Stimulated activated memory B cell treated with anti-CD40 and anti-IgM and Interleukin-4, amounts not matched to agents 10 μg/mL and 1 μg/mL and 100 μg/mL, for 72 hours (primary cell): Measurements from ENCODE around the gene NEDD4L.
"Not testable (repeated sequence)": the region's sequence is repeated elsewhere in the genome, so short reads cannot be mapped to it uniquely, and the experiment has no call there.

Source experiments
- ATAC-seq: fragments of 150-1000 bp; cut with Tn5 transposase; 2 replicates; pipeline ENCODE4 v1.10.0; 2021
- H3K27ac Mint-ChIP-seq: one replicate; pipeline ENCODE4 v1.8.0; 2022; ENCODE audit warnings: mild to moderate bottlenecking, mixed read lengths
- H3K27me3 Mint-ChIP-seq: one replicate; pipeline ENCODE4 v1.8.0; 2022; ENCODE audit warnings: mixed read lengths
- H3K36me3 Mint-ChIP-seq: one replicate; pipeline ENCODE4 v1.8.0; 2022; ENCODE audit warnings: mixed read lengths
- H3K4me1 Mint-ChIP-seq: one replicate; pipeline ENCODE4 v1.8.0; 2022; ENCODE audit warnings: mixed read lengths
- H3K4me3 Mint-ChIP-seq: one replicate; pipeline ENCODE4 v1.8.0; 2022; ENCODE audit warnings: mild to moderate bottlenecking, moderate library complexity, mixed read lengths
- H3K9me3 Mint-ChIP-seq: one replicate; pipeline ENCODE4 v1.8.0; 2022; ENCODE audit warnings: mixed read lengths

Gene NEDD4L

GRCh38 chr18:58152216-58152615 is 108.2 kb downstream of the NEDD4L start:
- Mint-ChIP-seq H3K4me3 (no peak overlapping the region), H3K27ac (no peak overlapping the region), H3K4me1 (peaks cover 29% of the 10 kb centered on the region), H3K36me3 (no peaks in the 10 kb centered on the region), H3K27me3 (no peaks in the 10 kb centered on the region), H3K9me3 (no peaks in the 10 kb centered on the region)
- no peak for ATAC-seq

DNA sequence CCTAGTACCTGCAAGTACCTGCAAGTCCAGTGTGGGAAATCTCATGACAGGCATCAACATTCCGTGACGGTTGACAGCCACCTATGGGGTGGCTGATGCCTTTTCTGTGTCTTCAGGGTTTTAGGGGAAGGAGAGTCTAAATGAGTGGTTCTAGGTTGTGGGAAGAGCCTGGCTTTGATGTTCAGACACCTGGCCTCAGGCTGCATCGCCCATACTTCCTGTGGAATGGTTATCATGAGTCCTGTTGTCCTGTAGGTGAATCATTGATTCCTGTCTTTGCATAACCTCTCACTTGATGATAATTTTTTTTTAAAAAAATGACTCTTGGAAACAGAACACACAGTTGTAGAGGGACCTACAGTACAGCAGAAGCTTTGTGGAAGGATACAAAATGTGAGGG is 108.9 kb downstream of the NEDD4L start:
- Mint-ChIP-seq H3K27me3 (no peaks in the 10 kb centered on the region), H3K36me3 (no peaks in the 10 kb centered on the region), H3K4me3 (no peak overlapping the region), H3K27ac (no peak overlapping the region), H3K9me3 (no peaks in the 10 kb centered on the region), H3K4me1 (peaks cover 29% of the 10 kb centered on the region)
- ATAC-seq, result no peak

- H3K27ac Mint-ChIP-seq, result no peak overlapping the region
- H3K36me3 Mint-ChIP-seq, result no peaks in the 10 kb centered on the region
- H3K9me3 Mint-ChIP-seq, result no peaks in the 10 kb centered on the region
- H3K27me3 Mint-ChIP-seq, result no peaks in the 10 kb centered on the region
- peaks cover 15% of the 10 kb centered on the region for H3K4me1 Mint-ChIP-seq
- no peak for ATAC-seq
- H3K4me3 Mint-ChIP-seq, result no peak overlapping the region
These were observed 112.5 kb downstream of the NEDD4L start for GRCh38 chr18:58156516-58156915.

GRCh38 chr18:58157237-58157636 is 113.2 kb downstream of the NEDD4L start:
- Mint-ChIP-seq H3K4me1 (peaks cover 15% of the 10 kb centered on the region), H3K27me3 (no peaks in the 10 kb centered on the region), H3K9me3 (no peaks in the 10 kb centered on the region), H3K4me3 (no peak overlapping the region), H3K27ac (no peak overlapping the region), H3K36me3 (peaks cover 3% of the 10 kb centered on the region)
- ATAC-seq, result no peak

DNA sequence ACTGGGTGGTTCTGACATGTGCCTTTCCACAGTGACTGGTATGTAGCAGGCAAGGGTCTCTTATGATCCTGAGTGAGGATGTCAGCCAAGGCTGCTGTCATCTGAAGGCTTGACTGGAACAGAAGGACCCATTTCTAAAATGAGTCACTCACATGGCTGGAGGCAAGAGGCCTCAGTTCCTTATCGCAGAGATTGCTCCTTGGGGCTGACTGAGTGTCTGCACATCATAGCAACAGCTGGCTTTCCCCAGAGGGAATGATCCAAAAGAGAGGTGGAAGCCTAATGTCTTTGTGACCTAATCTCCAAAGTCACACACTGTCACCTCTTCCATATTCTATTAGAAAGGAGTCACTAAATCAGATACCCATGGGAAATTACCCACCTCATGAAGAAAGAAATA is 114.0 kb downstream of the NEDD4L start:
- no peaks in the 10 kb centered on the region for H3K9me3 Mint-ChIP-seq
- peaks cover 7% of the 10 kb centered on the region for H3K36me3 Mint-ChIP-seq
- no peak overlapping the region for H3K4me3 Mint-ChIP-seq
- peaks cover 15% of the 10 kb centered on the region for H3K4me1 Mint-ChIP-seq
- ATAC-seq, result no peak
- H3K27ac Mint-ChIP-seq, result no peak overlapping the region
- H3K27me3 Mint-ChIP-seq, result no peaks in the 10 kb centered on the region

GRCh38 chr18:58158459-58158858 is 114.4 kb downstream of the NEDD4L start:
- Mint-ChIP-seq H3K36me3 (peaks cover 7% of the 10 kb centered on the region), H3K4me3 (no peak overlapping the region), H3K4me1 (peaks cover 15% of the 10 kb centered on the region), H3K27me3 (no peaks in the 10 kb centered on the region), H3K9me3 (no peaks in the 10 kb centered on the region), H3K27ac (no peak overlapping the region)
- ATAC-seq, result no peak

DNA sequence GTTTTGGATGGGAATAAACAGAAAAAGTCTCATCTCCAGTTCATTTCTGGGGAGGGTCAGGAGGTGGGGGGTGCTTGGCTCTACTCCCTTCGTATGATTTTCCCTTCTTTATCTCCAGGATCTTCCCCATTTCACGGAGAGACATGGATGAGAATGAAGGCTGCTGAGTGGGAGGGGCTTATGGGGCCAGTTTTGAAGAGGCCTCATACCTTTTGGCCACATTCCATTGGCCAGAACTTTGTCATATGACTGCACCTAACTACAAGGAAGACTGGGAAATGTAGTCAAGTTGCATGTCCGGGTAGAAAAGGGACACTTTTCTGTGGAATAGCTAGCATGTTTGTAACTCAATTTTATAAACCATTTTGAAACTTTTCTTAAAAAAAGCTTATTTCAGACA is 117.6 kb downstream of the NEDD4L start:
- Mint-ChIP-seq H3K9me3 (no peaks in the 10 kb centered on the region), H3K27me3 (no peaks in the 10 kb centered on the region), H3K27ac (no peak overlapping the region), H3K4me3 (no peak overlapping the region), H3K36me3 (peaks cover 7% of the 10 kb centered on the region), H3K4me1 (peaks cover 2% of the 10 kb centered on the region)
- no peak for ATAC-seq

DNA sequence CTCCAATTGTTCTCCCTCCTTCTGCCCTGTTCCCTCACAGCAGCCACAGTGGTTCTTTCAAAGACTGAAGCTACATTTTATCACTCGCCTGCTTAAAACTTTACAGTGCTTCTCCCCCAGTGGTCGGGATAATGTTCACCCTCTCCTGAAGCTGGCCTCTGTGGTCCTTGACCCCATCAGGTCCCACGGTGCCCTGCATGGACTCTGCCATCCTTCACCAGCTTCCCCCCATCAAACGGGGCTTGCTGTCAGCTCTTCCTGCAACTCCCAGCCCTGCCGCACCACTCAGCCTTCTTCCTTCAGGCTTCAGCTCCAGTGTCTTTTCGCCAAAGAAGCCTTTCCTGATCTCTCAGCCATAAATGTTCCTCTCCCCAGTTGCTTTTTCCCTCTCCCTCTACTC is 118.1 kb downstream of the NEDD4L start:
- no peak overlapping the region for H3K4me3 Mint-ChIP-seq
- H3K27ac Mint-ChIP-seq, result no peak overlapping the region
- no peak for ATAC-seq
- H3K36me3 Mint-ChIP-seq, result peaks cover 7% of the 10 kb centered on the region
- H3K27me3 Mint-ChIP-seq, result no peaks in the 10 kb centered on the region
- H3K9me3 Mint-ChIP-seq, result no peaks in the 10 kb centered on the region
- H3K4me1 Mint-ChIP-seq, result no peaks in the 10 kb centered on the region

GRCh38 chr18:58163004-58163590 is 119.1 kb downstream of the NEDD4L start:
- H3K27ac Mint-ChIP-seq, result no peak overlapping the region
- ATAC-seq, result no peak
- peaks cover 7% of the 10 kb centered on the region for H3K36me3 Mint-ChIP-seq
- no peaks in the 10 kb centered on the region for H3K27me3 Mint-ChIP-seq
- H3K4me1 Mint-ChIP-seq, result no peaks in the 10 kb centered on the region
- H3K9me3 Mint-ChIP-seq, result no peaks in the 10 kb centered on the region
- no peak overlapping the region for H3K4me3 Mint-ChIP-seq

- Mint-ChIP-seq H3K4me3 (no peak overlapping the region), H3K27ac (no peak overlapping the region), H3K9me3 (no peaks in the 10 kb centered on the region), H3K36me3 (peaks cover 9% of the 10 kb centered on the region), H3K4me1 (peaks cover 7% of the 10 kb centered on the region), H3K27me3 (no peaks in the 10 kb centered on the region)
- ATAC-seq, result no peak
These were observed 122.3 kb downstream of the NEDD4L start for GRCh38 chr18:58166278-58166844.

DNA sequence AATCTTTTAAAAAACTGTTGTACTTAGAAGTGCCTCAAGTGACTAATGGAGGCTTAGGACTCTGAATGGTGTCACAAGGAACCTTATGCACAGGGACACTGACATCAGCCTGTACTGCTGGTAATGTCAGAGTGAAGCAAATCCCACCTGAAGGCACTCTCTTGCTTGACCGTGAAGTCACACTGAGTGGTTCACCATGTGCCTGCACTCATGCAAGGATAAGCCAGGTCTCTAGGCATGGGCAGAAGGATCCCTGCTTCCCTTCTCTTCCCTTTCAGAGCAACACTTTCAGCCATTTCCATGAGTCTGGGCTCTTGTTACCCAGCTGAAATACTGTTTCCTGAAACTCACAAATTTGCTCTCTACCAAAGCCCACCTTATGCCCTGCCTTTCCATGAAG is 123.0 kb downstream of the NEDD4L start:
- ATAC-seq, result no peak
- Mint-ChIP-seq H3K4me3 (no peak overlapping the region), H3K27me3 (no peaks in the 10 kb centered on the region), H3K27ac (no peak overlapping the region), H3K36me3 (peaks cover 14% of the 10 kb centered on the region), H3K9me3 (no peaks in the 10 kb centered on the region), H3K4me1 (peaks cover 7% of the 10 kb centered on the region)

DNA sequence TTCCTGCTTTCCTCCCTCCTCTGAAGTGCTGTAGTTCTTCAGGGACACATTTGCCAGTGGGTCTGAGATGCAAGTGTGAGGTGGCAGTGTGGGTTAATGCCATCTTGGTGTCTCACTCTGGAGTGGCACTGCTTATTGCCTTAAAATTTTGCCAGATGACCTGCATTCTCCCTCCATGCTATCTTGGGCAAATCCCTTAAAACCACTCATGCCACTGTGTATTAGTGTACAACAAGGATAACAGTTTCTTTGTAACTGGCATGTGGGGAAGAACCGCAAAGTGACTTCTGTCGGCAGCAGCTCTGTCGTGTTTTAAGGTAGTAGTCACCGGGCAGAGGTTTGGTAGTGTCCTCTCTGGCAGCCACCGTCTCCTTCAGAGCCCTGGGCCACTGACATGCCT is 124.2 kb downstream of the NEDD4L start:
- Mint-ChIP-seq H3K27me3 (no peaks in the 10 kb centered on the region), H3K9me3 (no peaks in the 10 kb centered on the region), H3K27ac (no peak overlapping the region), H3K36me3 (peaks cover 9% of the 10 kb centered on the region), H3K4me3 (no peak overlapping the region), H3K4me1 (peaks cover 7% of the 10 kb centered on the region)
- ATAC-seq, result no peak

GRCh38 chr18:58168993-58169392 is 125.0 kb downstream of the NEDD4L start:
- Mint-ChIP-seq H3K27ac (no peak overlapping the region), H3K36me3 (peaks cover 9% of the 10 kb centered on the region)

DNA sequence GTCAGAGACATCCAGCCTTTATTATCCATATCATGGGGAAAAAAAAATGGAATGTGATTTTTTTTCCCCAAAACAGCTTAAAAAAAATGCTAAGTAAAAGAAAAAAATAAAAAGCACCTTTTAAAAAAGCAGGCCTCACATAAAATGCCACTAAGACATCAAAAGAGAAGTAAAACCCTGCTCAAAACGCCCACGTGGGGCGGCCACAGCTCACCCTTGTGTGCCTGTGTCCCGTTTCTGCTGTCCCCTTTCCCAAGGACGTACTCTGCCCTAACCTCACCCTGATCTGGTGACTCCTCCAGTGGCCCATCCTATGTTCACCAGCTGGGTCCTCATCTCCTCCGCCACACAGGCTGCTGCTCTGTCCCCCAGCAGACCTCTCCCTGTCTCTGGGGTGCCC is 125.4 kb downstream of the NEDD4L start:
- Mint-ChIP-seq H3K4me1 (peaks cover 7% of the 10 kb centered on the region), H3K4me3 (no peak overlapping the region), H3K27ac (no peak overlapping the region), H3K27me3 (no peaks in the 10 kb centered on the region), H3K36me3 (peaks cover 9% of the 10 kb centered on the region), H3K9me3 (no peaks in the 10 kb centered on the region)
- ATAC-seq, result no peak

More at GRCh38 chr18:58168993-58169392, 125.0 kb downstream of the NEDD4L start:
- Mint-ChIP-seq H3K9me3 (no peaks in the 10 kb centered on the region), H3K4me1 (peaks cover 7% of the 10 kb centered on the region), H3K27me3 (no peaks in the 10 kb centered on the region), H3K4me3 (no peak overlapping the region)
- no peak for ATAC-seq

DNA sequence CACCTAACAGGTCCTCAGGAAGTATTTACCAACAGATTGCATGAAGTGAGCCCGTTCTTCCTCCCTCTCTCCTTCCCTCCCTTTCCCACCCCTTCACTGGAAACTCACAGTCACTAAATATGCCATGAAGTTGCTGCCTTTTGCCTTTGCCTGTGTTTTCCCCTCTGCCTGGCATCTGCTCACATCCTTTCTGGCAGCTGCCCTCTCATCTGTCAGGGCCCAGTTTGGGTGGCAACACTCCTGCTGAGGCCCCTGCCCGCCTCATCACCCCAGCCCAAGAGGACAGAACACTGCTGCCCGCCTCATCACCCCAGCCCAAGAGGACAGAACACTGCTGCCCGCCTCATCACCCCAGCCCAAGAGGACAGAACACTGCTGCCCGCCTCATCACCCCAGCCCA is 126.0 kb downstream of the NEDD4L start:
- H3K27ac Mint-ChIP-seq, H3K36me3 Mint-ChIP-seq, H3K9me3 Mint-ChIP-seq, H3K4me1 Mint-ChIP-seq, H3K4me3 Mint-ChIP-seq, ATAC-seq, H3K27me3 Mint-ChIP-seq: not testable (repeated sequence)

GRCh38 chr18:58172031-58172430 is 128.0 kb downstream of the NEDD4L start:
- Mint-ChIP-seq H3K4me3 (no peak overlapping the region), H3K36me3 (peaks cover 9% of the 10 kb centered on the region), H3K27me3 (no peaks in the 10 kb centered on the region), H3K9me3 (no peaks in the 10 kb centered on the region), H3K4me1 (peaks cover 17% of the 10 kb centered on the region), H3K27ac (no peak overlapping the region)
- ATAC-seq, result no peak
